GM23338 (cell line): ENCODE data around the gene CR2. TPM values are rescaled to one million over a fixed set of nuclear protein-coding genes. Genes with fewer than 3 reads are reported as not detected.

Experiments
- ATAC-seq: fragments of 200-7000 bp; cut with Tn5 transposase; 3 replicates; pipeline ENCODE4 v1.9.1; 2020
- DNase-seq: peaks from one replicate; pipeline ENCODE4 v3.0.0-alpha.2; 2015; ENCODE audit warnings: low spot score
- H2AFZ ChIP-seq: fragments of 200-600 bp; sonication (generic); 2 replicates; pipeline ENCODE4 v1.8.0; 2016; ENCODE audit warnings: antibody characterized with exemption, mild to moderate bottlenecking, moderate library complexity
- H3F3A ChIP-seq: fragments of 200-600 bp; sonication (generic); replicated peaks from 2 replicates; pipeline ENCODE4 v1.8.0; 2017; ENCODE audit warnings: antibody characterized with exemption, mixed run types, low read depth
- H3K27ac ChIP-seq: fragments of 200-600 bp; sonication (generic); 2 replicates; pipeline ENCODE4 v1.6.1; 2016; ENCODE audit warnings: low read depth
- H3K27me3 ChIP-seq: fragments of 200-600 bp; sonication (generic); 2 replicates; pipeline ENCODE4 v1.8.0; 2016; ENCODE audit warnings: mild to moderate bottlenecking, mixed run types, moderate library complexity; ENCODE audit not compliant: insufficient read depth
- H3K36me3 ChIP-seq: fragments of 200-600 bp; sonication (generic); 2 replicates; pipeline ENCODE4 v1.8.0; 2016; ENCODE audit warnings: mild to moderate bottlenecking; ENCODE audit not compliant: insufficient read depth
- H3K4me1 ChIP-seq: fragments of 200-600 bp; sonication (generic); 2 replicates; pipeline ENCODE4 v1.8.0; 2016; ENCODE audit warnings: mild to moderate bottlenecking, moderate library complexity; ENCODE audit not compliant: insufficient read depth
- H3K4me2 ChIP-seq: fragments of 200-600 bp; sonication (generic); 2 replicates; pipeline ENCODE4 v1.7.1; 2017; ENCODE audit warnings: mixed run types
- H3K4me3 ChIP-seq: fragments of 200-600 bp; sonication (generic); 2 replicates; pipeline ENCODE4 v1.6.1; 2016; ENCODE audit warnings: mixed run types
- H3K79me2 ChIP-seq: fragments of 200-600 bp; sonication (generic); replicated peaks from 2 replicates; pipeline ENCODE4 v1.8.0; 2017; ENCODE audit warnings: mild to moderate bottlenecking; ENCODE audit not compliant: insufficient read depth
- H3K9me2 ChIP-seq: fragments of 200-600 bp; sonication (generic); 2 replicates; pipeline ENCODE4 v1.8.0; 2017; ENCODE audit not compliant: insufficient read depth
- H4K20me1 ChIP-seq: fragments of 200-600 bp; sonication (generic); replicated peaks from 2 replicates; pipeline ENCODE4 v1.8.0; 2017; ENCODE audit warnings: mild to moderate bottlenecking; ENCODE audit not compliant: insufficient read depth
- H3K27ac Mint-ChIP-seq: 2 replicates; pipeline ENCODE4 v1.8.0; 2020; ENCODE audit warnings: inconsistent platforms, mild to moderate bottlenecking, moderate library complexity, mixed read lengths
- H3K27me3 Mint-ChIP-seq: 3 replicates; pipeline ENCODE4 v1.8.0; 2022; ENCODE audit warnings: low read depth, mild to moderate bottlenecking, moderate library complexity, mixed read lengths, inconsistent platforms; ENCODE audit not compliant: insufficient read depth, poor library complexity
- H3K36me3 Mint-ChIP-seq: 3 replicates; pipeline ENCODE4 v1.8.0; 2021; ENCODE audit warnings: low read depth, mild to moderate bottlenecking, inconsistent platforms, moderate library complexity, mixed read lengths
- H3K4me1 Mint-ChIP-seq: 3 replicates; pipeline ENCODE4 v1.8.0; 2020; ENCODE audit warnings: mild to moderate bottlenecking, inconsistent platforms, mixed read lengths
- H3K4me3 Mint-ChIP-seq: 3 replicates; pipeline ENCODE4 v1.8.0; 2021; ENCODE audit warnings: moderate library complexity, mild to moderate bottlenecking, inconsistent platforms, mixed read lengths
- H3K9me3 Mint-ChIP-seq: 3 replicates; pipeline ENCODE4 v1.8.0; 2020; ENCODE audit warnings: moderate library complexity, mild to moderate bottlenecking, inconsistent platforms, mixed read lengths
- CREB1 ChIP-seq: fragments of 250-450 bp; sonication (Bioruptor Pico); IDR thresholded peaks from 2 replicates; pipeline ENCODE4 v1.5.0; 2020; ENCODE audit warnings: low read depth, mild to moderate bottlenecking, moderate library complexity
- EZH2 ChIP-seq: fragments of 200-600 bp; sonication (generic); IDR thresholded peaks from one replicate; pipeline ENCODE4 v1.8.0; 2017; ENCODE audit warnings: antibody characterized with exemption, mild to moderate bottlenecking, low read depth; ENCODE audit not compliant: unreplicated experiment
- JUNB ChIP-seq: IDR thresholded peaks from one replicate; pipeline ENCODE4 v1.6.1; 2016; ENCODE audit warnings: antibody characterized with exemption; ENCODE audit not compliant: unreplicated experiment
- NANOG ChIP-seq: IDR thresholded peaks from 2 replicates; pipeline ENCODE4 v1.6.1; 2016; ENCODE audit warnings: antibody characterized with exemption, borderline replicate concordance
- POLR2AphosphoS5 ChIP-seq: IDR thresholded peaks from 2 replicates; pipeline ENCODE4 v1.6.1; 2016; ENCODE audit warnings: antibody characterized with exemption, low read depth
- ZNF114 ChIP-seq: fragments of 250-450 bp; sonication (Bioruptor Pico); IDR thresholded peaks from 2 replicates; pipeline ENCODE4 v1.5.0; 2020; ENCODE audit warnings: mild to moderate bottlenecking, moderate library complexity
- ZNF331 ChIP-seq: fragments of 250-450 bp; sonication (Bioruptor Pico); IDR thresholded peaks from 2 replicates; pipeline ENCODE4 v1.5.0; 2020; ENCODE audit warnings: low read depth, mild to moderate bottlenecking, moderate library complexity
- polyA plus RNA-seq: library from polyadenylated mRNA; unstranded; fragments of >200 nt; fragmentation: Nextera tagmentation; extraction: Ambion mirVana; gene quantifications from 2 replicates; pipeline ENCODE4 v1.2.1, GENCODE V29; 2016
- total RNA-seq: library from RNA; depleted of rRNA; stranded (reverse); fragments of >200 nt; shearing (Covaris generic); gene quantifications from 2 replicates; pipeline ENCODE4 v1.2.3, GENCODE V29; 2014
- TF ChIP-seq, protein P1 (sequence below): IDR thresholded peaks from 2 replicates; pipeline ENCODE4 v1.6.1; 2016; ENCODE audit warnings: antibody characterized with exemption
- TF ChIP-seq, protein P2 (sequence below): IDR thresholded peaks from one replicate; pipeline ENCODE4 v1.6.1; 2018; ENCODE audit warnings: antibody characterized with exemption; ENCODE audit not compliant: unreplicated experiment
- TF ChIP-seq, protein P3 (sequence below): fragments of 250-450 bp; sonication (Bioruptor Pico); IDR thresholded peaks from 2 replicates; pipeline ENCODE4 v1.5.0; 2020; ENCODE audit warnings: mild to moderate bottlenecking, moderate library complexity

The CR2 gene
- total and polyA plus RNA-seq, 2 experiments from 2014 or later: 2.7 to 5.4 TPM

DNA sequence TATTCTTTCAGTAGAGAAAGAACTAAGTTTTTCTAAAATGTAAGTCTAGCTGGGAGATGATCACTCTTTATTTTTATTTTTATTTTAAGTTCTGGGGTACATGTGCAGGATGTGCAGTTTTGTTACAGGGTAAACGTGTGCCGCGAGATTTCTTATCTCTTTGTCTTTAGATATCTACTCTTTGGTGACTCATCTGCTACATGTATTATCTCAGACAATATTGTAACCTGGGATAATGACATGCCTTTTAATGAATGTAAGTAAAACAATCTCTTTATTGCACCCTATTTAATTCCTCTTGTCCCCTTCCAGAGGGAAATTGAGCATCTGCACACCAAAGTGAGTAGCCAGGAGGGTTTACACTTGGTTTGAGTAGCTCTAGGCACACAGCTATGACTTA is 9.4 kb downstream of the CR2 start:
- Histone ChIP-seq H3K4me2 (no peak overlapping the region), H4K20me1 (no peaks in the 10 kb centered on the region), H3K27ac (no peak overlapping the region), H3K4me3 (no peak overlapping the region), H3K36me3 (no peaks in the 10 kb centered on the region), H2AFZ (no peak overlapping the region), H3K79me2 (no peaks in the 10 kb centered on the region), H3K9me2 (no peaks in the 10 kb centered on the region; the same call in 1 of the 2 replicates), H3K27me3 (no peaks in the 10 kb centered on the region), H3K4me1 (no peaks in the 10 kb centered on the region), H3F3A (no peaks in the 10 kb centered on the region)
- DNase-seq (no peak), ATAC-seq (no peak)
- H3K4me3 Mint-ChIP-seq: no peak overlapping the region
- no peaks in the 10 kb centered on the region for H3K36me3 Mint-ChIP-seq
- no peak for TF ChIP-seq EZH2
- TF ChIP-seq ZNF114 (CRISPR knock-in tag): no peak
- TF ChIP-seq, protein P1, sequence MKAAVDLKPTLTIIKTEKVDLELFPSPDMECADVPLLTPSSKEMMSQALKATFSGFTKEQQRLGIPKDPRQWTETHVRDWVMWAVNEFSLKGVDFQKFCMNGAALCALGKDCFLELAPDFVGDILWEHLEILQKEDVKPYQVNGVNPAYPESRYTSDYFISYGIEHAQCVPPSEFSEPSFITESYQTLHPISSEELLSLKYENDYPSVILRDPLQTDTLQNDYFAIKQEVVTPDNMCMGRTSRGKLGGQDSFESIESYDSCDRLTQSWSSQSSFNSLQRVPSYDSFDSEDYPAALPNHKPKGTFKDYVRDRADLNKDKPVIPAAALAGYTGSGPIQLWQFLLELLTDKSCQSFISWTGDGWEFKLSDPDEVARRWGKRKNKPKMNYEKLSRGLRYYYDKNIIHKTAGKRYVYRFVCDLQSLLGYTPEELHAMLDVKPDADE: no peak
- H3K27ac Mint-ChIP-seq: no peak overlapping the region
- no peaks in the 10 kb centered on the region for H3K4me1 Mint-ChIP-seq
- no peaks in the 10 kb centered on the region for H3K9me3 Mint-ChIP-seq
- no peaks in the 10 kb centered on the region for H3K27me3 Mint-ChIP-seq

DNA sequence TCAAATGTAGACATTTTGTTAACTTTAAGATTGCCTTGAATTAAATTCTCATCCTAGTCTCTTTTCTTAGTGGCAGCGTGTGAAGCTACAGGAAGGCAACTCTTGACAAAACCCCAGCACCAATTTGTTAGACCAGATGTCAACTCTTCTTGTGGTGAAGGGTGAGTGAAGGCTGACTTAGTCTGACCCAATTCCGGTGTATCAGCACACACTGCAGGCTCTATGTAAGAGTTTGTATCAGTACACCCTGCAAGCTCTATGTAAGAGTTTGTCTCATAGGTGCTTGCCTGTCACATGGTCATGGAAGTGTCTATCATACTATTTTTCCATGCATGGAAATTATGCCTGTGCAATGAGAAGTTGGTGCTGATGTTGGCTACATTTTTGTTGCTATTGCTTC is 16.8 kb downstream of the CR2 start:
- Histone ChIP-seq H3K9me2 (no peaks in the 10 kb centered on the region), H3F3A (no peaks in the 10 kb centered on the region), H3K36me3 (no peaks in the 10 kb centered on the region), H2AFZ (no peak overlapping the region), H3K79me2 (no peaks in the 10 kb centered on the region), H3K27ac (no peak overlapping the region), H3K4me2 (no peak overlapping the region), H3K4me3 (no peak overlapping the region), H3K4me1 (no peaks in the 10 kb centered on the region), H3K27me3 (no peaks in the 10 kb centered on the region), H4K20me1 (no peaks in the 10 kb centered on the region)
- H3K4me1 Mint-ChIP-seq: no peaks in the 10 kb centered on the region
- TF ChIP-seq, protein P2, sequence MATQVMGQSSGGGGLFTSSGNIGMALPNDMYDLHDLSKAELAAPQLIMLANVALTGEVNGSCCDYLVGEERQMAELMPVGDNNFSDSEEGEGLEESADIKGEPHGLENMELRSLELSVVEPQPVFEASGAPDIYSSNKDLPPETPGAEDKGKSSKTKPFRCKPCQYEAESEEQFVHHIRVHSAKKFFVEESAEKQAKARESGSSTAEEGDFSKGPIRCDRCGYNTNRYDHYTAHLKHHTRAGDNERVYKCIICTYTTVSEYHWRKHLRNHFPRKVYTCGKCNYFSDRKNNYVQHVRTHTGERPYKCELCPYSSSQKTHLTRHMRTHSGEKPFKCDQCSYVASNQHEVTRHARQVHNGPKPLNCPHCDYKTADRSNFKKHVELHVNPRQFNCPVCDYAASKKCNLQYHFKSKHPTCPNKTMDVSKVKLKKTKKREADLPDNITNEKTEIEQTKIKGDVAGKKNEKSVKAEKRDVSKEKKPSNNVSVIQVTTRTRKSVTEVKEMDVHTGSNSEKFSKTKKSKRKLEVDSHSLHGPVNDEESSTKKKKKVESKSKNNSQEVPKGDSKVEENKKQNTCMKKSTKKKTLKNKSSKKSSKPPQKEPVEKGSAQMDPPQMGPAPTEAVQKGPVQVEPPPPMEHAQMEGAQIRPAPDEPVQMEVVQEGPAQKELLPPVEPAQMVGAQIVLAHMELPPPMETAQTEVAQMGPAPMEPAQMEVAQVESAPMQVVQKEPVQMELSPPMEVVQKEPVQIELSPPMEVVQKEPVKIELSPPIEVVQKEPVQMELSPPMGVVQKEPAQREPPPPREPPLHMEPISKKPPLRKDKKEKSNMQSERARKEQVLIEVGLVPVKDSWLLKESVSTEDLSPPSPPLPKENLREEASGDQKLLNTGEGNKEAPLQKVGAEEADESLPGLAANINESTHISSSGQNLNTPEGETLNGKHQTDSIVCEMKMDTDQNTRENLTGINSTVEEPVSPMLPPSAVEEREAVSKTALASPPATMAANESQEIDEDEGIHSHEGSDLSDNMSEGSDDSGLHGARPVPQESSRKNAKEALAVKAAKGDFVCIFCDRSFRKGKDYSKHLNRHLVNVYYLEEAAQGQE: no peak
- no peak for TF ChIP-seq NANOG
- no peak for TF ChIP-seq ZNF331 (CRISPR knock-in tag)
- TF ChIP-seq CREB1 (CRISPR knock-in tag): no peak
- TF ChIP-seq, protein P1: no peak
- TF ChIP-seq, protein P3, sequence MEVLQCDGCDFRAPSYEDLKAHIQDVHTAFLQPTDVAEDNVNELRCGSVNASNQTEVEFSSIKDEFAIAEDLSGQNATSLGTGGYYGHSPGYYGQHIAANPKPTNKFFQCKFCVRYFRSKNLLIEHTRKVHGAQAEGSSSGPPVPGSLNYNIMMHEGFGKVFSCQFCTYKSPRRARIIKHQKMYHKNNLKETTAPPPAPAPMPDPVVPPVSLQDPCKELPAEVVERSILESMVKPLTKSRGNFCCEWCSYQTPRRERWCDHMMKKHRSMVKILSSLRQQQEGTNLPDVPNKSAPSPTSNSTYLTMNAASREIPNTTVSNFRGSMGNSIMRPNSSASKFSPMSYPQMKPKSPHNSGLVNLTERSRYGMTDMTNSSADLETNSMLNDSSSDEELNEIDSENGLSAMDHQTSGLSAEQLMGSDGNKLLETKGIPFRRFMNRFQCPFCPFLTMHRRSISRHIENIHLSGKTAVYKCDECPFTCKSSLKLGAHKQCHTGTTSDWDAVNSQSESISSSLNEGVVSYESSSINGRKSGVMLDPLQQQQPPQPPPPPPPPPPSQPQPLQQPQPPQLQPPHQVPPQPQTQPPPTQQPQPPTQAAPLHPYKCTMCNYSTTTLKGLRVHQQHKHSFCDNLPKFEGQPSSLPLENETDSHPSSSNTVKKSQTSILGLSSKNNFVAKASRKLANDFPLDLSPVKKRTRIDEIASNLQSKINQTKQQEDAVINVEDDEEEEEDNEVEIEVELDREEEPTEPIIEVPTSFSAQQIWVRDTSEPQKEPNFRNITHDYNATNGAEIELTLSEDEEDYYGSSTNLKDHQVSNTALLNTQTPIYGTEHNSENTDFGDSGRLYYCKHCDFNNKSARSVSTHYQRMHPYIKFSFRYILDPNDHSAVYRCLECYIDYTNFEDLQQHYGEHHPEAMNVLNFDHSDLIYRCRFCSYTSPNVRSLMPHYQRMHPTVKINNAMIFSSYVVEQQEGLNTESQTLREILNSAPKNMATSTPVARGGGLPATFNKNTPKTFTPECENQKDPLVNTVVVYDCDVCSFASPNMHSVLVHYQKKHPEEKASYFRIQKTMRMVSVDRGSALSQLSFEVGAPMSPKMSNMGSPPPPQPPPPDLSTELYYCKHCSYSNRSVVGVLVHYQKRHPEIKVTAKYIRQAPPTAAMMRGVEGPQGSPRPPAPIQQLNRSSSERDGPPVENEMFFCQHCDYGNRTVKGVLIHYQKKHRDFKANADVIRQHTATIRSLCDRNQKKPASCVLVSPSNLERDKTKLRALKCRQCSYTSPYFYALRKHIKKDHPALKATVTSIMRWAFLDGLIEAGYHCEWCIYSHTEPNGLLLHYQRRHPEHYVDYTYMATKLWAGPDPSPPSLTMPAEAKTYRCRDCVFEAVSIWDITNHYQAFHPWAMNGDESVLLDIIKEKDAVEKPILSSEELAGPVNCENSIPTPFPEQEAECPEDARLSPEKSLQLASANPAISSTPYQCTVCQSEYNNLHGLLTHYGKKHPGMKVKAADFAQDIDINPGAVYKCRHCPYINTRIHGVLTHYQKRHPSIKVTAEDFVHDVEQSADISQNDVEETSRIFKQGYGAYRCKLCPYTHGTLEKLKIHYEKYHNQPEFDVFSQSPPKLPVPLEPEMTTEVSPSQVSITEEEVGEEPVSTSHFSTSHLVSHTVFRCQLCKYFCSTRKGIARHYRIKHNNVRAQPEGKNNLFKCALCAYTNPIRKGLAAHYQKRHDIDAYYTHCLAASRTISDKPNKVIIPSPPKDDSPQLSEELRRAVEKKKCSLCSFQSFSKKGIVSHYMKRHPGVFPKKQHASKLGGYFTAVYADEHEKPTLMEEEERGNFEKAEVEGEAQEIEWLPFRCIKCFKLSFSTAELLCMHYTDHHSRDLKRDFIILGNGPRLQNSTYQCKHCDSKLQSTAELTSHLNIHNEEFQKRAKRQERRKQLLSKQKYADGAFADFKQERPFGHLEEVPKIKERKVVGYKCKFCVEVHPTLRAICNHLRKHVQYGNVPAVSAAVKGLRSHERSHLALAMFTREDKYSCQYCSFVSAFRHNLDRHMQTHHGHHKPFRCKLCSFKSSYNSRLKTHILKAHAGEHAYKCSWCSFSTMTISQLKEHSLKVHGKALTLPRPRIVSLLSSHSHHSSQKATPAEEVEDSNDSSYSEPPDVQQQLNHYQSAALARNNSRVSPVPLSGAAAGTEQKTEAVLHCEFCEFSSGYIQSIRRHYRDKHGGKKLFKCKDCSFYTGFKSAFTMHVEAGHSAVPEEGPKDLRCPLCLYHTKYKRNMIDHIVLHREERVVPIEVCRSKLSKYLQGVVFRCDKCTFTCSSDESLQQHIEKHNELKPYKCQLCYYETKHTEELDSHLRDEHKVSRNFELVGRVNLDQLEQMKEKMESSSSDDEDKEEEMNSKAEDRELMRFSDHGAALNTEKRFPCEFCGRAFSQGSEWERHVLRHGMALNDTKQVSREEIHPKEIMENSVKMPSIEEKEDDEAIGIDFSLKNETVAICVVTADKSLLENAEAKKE (CRISPR knock-in tag): no peak
- TF ChIP-seq JUNB: no peak
- TF ChIP-seq ZNF114 (CRISPR knock-in tag): no peak
- no peak for TF ChIP-seq POLR2AphosphoS5
- H3K36me3 Mint-ChIP-seq: no peaks in the 10 kb centered on the region
- no peak for DNase-seq
- H3K27me3 Mint-ChIP-seq: no peaks in the 10 kb centered on the region
- H3K9me3 Mint-ChIP-seq: no peaks in the 10 kb centered on the region
- H3K27ac Mint-ChIP-seq: no peak overlapping the region
- ATAC-seq: no peak
- H3K4me3 Mint-ChIP-seq: no peak overlapping the region
